Urinary bladder (tissue), 4 donors: ENCODE results near the gene BRI3. TPM values are rescaled to one million over a fixed set of nuclear protein-coding genes. Genes with fewer than 3 reads are reported as not detected.
A peak's percentile ranks its signal among the peaks of the same experiment; 100 is the strongest.

Experiments used
- DNase-seq: peaks from one replicate; pipeline ENCODE4 v3.0.0-alpha.2; 2015; ENCODE audit errors: extremely low spot score
- H3K27ac ChIP-seq: one replicate; pipeline ENCODE4 v1.5.1; 2013; ENCODE audit warnings: low read depth, mild to moderate bottlenecking, moderate library complexity
- H3K36me3 ChIP-seq: one replicate; pipeline ENCODE4 v1.6.1; 2013; ENCODE audit warnings: mild to moderate bottlenecking, moderate library complexity; ENCODE audit not compliant: insufficient read depth
- H3K4me1 ChIP-seq: one replicate; pipeline ENCODE4 v1.6.1; 2013; ENCODE audit warnings: mild to moderate bottlenecking, moderate library complexity; ENCODE audit not compliant: insufficient read depth
- H3K4me3 ChIP-seq: one replicate; pipeline ENCODE4 v1.5.1; 2013; ENCODE audit warnings: low read depth, low read length
- WGBS: extraction: QIAGEN DNeasy Blood & Tissue Kit; methylation state at CpG from one replicate; pipeline ENCODE4 v1.1.7; 2013; 5-methylcytosine and 5-hydroxymethylcytosine counted together
- polyA plus RNA-seq: library from polyadenylated mRNA; stranded (reverse); fragments of 200-250 nt; gene quantifications from one replicate; pipeline ENCODE4 v1.2.3, GENCODE V29; 2013
- total RNA-seq: library from RNA; depleted of rRNA; stranded (reverse); fragments of >200 nt; gene quantifications from one replicate; pipeline ENCODE4 v1.2.3, GENCODE V29; 2014
- donor health status: healthy with polysubstance abuse.
- donor health status: healthy.

BRI3 gene
- total and polyA plus RNA-seq, 2 donors, result 20.8 to 188 TPM

GRCh38 chr7:98267303-98267702 lies 14.2 kb upstream of the BRI3 start:
- Histone ChIP-seq H3K36me3 (no peaks in the 10 kb centered on the region), H3K4me3 (no peak overlapping the region), H3K4me1 (no peaks in the 10 kb centered on the region), H3K27ac (no peak overlapping the region)
- WGBS, result 91% methylated on average over 3 of the region's 3 CpGs
- no peak for DNase-seq

- WGBS, result 30% methylated on average over 5 of the region's 5 CpGs
- Histone ChIP-seq H3K4me3 (no peak overlapping the region), H3K4me1 (no peaks in the 10 kb centered on the region), H3K27ac (no peak overlapping the region), H3K36me3 (no peaks in the 10 kb centered on the region)
- no peak for DNase-seq
Observed at GRCh38 chr7:98276241-98276761, 5.2 kb upstream of the BRI3 start.

- Histone ChIP-seq H3K4me1 (no peaks in the 10 kb centered on the region), H3K4me3 (no peak overlapping the region), H3K36me3 (no peaks in the 10 kb centered on the region), H3K27ac (no peak overlapping the region)
- 91% methylated on average over 5 of the region's 5 CpGs for WGBS
- no peak for DNase-seq
Observed at GRCh38 chr7:98278408-98278807, 3.1 kb upstream of the BRI3 start.

- H3K4me3 ChIP-seq, result no peak overlapping the region
- no peaks in the 10 kb centered on the region for H3K36me3 ChIP-seq
- H3K27ac ChIP-seq, result no peak overlapping the region
- no peak for DNase-seq
- no peaks in the 10 kb centered on the region for H3K4me1 ChIP-seq
- WGBS, result 70% methylated on average over 4 of the region's 4 CpGs
Observed at GRCh38 chr7:98278936-98279335, 2.5 kb upstream of the BRI3 start.

GRCh38 chr7:98280296-98280695 lies 1.2 kb upstream of the BRI3 start:
- 52% methylated on average over 7 of the region's 7 CpGs for WGBS

GRCh38 chr7:98281757-98282606 lies 496 bp downstream of the BRI3 start:
- DNase-seq, result no peak
- 1% methylated on average over 77 of the region's 77 CpGs for WGBS
- H3K4me1 ChIP-seq, result no peaks in the 10 kb centered on the region
- H3K27ac ChIP-seq, result peak overlapping the region; percentile 69
- H3K4me3 ChIP-seq, result peak overlapping the region; percentile 94
- no peaks in the 10 kb centered on the region for H3K36me3 ChIP-seq

More at GRCh38 chr7:98280296-98280695, 1.2 kb upstream of the BRI3 start:
- H3K4me1 ChIP-seq, result no peaks in the 10 kb centered on the region
- DNase-seq, result no peak
- H3K27ac ChIP-seq, result no peak overlapping the region
- H3K36me3 ChIP-seq, result no peaks in the 10 kb centered on the region
- H3K4me3 ChIP-seq, result no peak overlapping the region

GRCh38 chr7:98282703-98283102 lies 1.2 kb downstream of the BRI3 start:
- Histone ChIP-seq H3K36me3 (no peaks in the 10 kb centered on the region), H3K4me3 (peak overlapping the region; percentile 94), H3K27ac (peak overlapping the region; percentile 69), H3K4me1 (no peaks in the 10 kb centered on the region)
- DNase-seq, result no peak
- WGBS, result 36% methylated on average over 16 of the region's 16 CpGs

- no peak overlapping the region for H3K27ac ChIP-seq
- DNase-seq, result no peak
- 60% methylated on average over 19 of the region's 19 CpGs for WGBS
- H3K4me1 ChIP-seq, result no peaks in the 10 kb centered on the region
- H3K36me3 ChIP-seq, result no peaks in the 10 kb centered on the region
- H3K4me3 ChIP-seq, result peak overlapping the region; percentile 94
Observed at GRCh38 chr7:98283127-98283886, 1.8 kb downstream of the BRI3 start.

- DNase-seq, result no peak
- H3K27ac ChIP-seq, result no peak overlapping the region
- 68% methylated on average over 8 of the region's 8 CpGs for WGBS
- peak overlapping the region; percentile 94 for H3K4me3 ChIP-seq
- H3K4me1 ChIP-seq, result no peaks in the 10 kb centered on the region
- no peaks in the 10 kb centered on the region for H3K36me3 ChIP-seq
Observed at GRCh38 chr7:98283887-98284222, 2.4 kb downstream of the BRI3 start.

- WGBS, result 23% methylated on average over 20 of the region's 20 CpGs
- Histone ChIP-seq H3K4me1 (no peaks in the 10 kb centered on the region), H3K27ac (peak overlapping the region; percentile 72), H3K36me3 (no peaks in the 10 kb centered on the region), H3K4me3 (peak overlapping the region; percentile 94)
- DNase-seq, result no peak
Observed at GRCh38 chr7:98284335-98285036, 3.0 kb downstream of the BRI3 start.

GRCh38 chr7:98285157-98286092 lies 3.9 kb downstream of the BRI3 start:
- Histone ChIP-seq H3K4me3 (peak overlapping the region; percentile 7), H3K4me1 (no peaks in the 10 kb centered on the region), H3K36me3 (no peaks in the 10 kb centered on the region), H3K27ac (peak overlapping the region; percentile 72)
- no peak for DNase-seq
- 81% methylated on average over 21 of the region's 21 CpGs for WGBS

- H3K36me3 ChIP-seq, result no peaks in the 10 kb centered on the region
- WGBS, result 69% methylated on average over 14 of the region's 14 CpGs
- H3K4me3 ChIP-seq, result no peak overlapping the region
- no peaks in the 10 kb centered on the region for H3K4me1 ChIP-seq
- DNase-seq, result no peak
- peak overlapping the region; percentile 72 for H3K27ac ChIP-seq
Observed at GRCh38 chr7:98286093-98286539, 4.6 kb downstream of the BRI3 start.
